Measurements from ENCODE around the gene ZG16.

The ZG16 gene

DNA sequence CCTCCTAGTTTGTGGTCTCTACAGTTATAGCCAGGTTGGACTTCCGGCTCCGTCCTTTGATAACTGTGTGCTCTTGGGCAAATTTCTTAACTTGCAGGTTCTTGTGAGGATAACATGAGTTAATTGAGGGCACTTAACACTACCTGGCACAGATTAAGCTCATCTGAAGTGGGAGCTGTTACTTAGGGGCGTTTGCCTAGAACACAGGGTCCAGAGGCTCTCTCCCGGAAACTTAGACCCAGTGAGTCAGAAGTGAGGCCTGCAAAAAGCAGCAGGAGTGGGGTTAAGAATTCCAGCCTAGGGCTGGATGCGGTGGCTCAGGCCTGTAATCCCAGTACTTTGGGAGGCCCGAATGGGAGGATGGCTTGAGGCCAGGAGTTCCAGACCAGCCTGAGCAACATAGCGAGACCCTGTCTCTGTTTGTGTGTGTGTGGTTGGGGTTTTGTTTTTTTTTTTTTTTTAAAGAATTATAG lies 43.6 kb downstream of the ZG16 start:
- no peak for DNase-seq (ENCODE audit: low read depth in 2 of 2)

- DNase-seq (ENCODE audit: low read depth in 2 of 2): no peak
Measured at GRCh38 chr16:29824589-29825144, 46.6 kb downstream of the ZG16 start.

DNA sequence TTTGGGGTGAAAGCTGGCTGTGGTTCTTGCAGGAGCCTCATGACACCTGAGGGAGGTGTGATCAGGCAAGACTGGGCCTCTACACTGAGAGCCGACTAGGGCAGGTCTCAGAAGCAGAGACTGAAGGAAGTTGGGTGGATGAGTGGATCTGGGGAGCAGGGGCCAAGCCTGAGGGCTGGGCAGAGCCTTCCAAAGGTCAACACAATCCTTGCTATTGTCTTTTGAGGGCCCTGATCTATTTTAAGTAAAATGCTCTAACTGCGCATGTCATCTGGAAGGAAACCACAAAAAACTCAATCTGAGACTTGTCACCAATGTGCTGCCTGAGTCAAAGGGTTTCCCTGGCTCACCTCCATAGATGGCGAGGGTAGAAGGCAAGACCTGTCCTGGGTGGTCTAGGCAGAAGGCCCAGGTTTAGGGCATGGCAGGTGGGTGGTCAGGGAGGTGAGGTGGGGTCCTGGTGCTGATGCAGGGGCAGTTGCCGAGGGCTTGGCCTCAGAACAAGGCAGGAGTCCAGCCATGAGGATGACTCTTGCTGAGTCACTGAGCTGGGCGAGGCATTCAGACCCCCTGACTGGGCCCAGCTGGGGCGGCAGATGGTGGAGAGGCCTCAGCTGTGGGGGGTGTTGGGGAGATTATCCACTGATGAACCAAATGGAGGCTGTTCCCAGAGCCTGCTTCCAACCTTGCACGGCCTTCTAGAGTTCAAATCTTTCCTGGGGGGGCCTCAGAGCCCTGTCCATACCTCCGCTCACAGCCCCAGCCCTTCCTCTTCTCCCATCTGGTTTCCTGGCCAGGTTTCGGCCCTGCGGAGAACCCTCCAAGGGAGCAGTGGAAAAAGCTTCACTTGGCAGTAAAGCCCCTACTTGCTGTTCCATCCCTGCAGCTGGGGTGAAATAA lies 47.3 kb downstream of the ZG16 start:
- DNase-seq (ENCODE audit: low read depth in 2 of 2): no peak

DNA sequence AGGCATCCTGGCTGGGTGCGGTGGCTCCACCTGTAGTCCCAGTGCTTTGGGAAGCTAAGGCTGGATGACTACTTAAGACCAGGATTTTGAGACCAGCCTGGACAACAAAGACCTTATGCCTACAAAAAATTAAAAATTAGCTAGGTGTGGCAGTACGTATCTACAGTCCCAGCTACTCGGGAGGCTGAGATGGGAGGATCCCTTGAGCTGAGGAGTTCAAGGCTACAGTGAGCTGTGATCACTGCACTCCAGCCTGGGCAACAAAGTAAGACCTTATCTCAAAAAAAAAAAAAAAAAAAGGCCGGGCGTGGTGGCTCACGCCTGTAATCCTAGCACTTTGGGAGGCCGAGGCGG lies 48.3 kb downstream of the ZG16 start:
- no peak for DNase-seq (ENCODE audit: low read depth in 2 of 2)

GRCh38 chr16:29830774-29831173 lies 52.7 kb downstream of the ZG16 start:
- DNase-seq (ENCODE audit: low read depth in 2 of 2): no peak

- DNase-seq (ENCODE audit: low read depth in 2 of 2): no peak
Measured at GRCh38 chr16:29831490-29831889, 53.4 kb downstream of the ZG16 start.
